ENCODE results near the gene LAMC3. TPM values are rescaled to one million over a fixed set of nuclear protein-coding genes. Genes with fewer than 3 reads are reported as not detected.

The LAMC3 gene
- total and polyA plus RNA-seq, 2 experiments from 2014 or later: not detected

GRCh38 chr9:131045300-131046092 is 36.5 kb downstream of the LAMC3 start:
- Histone ChIP-seq H3K9me3 (ENCODE audit: low read depth) (no peaks in the 10 kb centered on the region), H3K4me2 (ENCODE audit: unreplicated experiment) (no peak overlapping the region), H3K36me3 (ENCODE audit: low read depth) (no peaks in the 10 kb centered on the region), H3K4me1 (ENCODE audit: insufficient read depth) (no peaks in the 10 kb centered on the region), H3K4me3 (no peak overlapping the region), H4K20me1 (ENCODE audit: insufficient read depth) (no peaks in the 10 kb centered on the region), H3K79me2 (ENCODE audit: insufficient read depth) (no peaks in the 10 kb centered on the region), H3K9ac (no peak overlapping the region), H3K27ac (no peak overlapping the region), H3F3A (ENCODE audit: insufficient read depth) (no peaks in the 10 kb centered on the region), H3K27me3 (replicated peaks; ENCODE audit: insufficient read depth) (no peaks in the 10 kb centered on the region), H3K9me2 (ENCODE audit: insufficient read depth) (no peaks in the 10 kb centered on the region), H2AFZ (no peak overlapping the region)
- in situ Hi-C loops (cut with MboI): no loop called here
- peak; percentile 47 for DNase-seq
- TF ChIP-seq EZH2 (IDR thresholded peaks at IDR 0.05; ENCODE audit: insufficient read depth, poor library complexity, severe bottlenecking): no peak
- no peak for TF ChIP-seq EZH2phosphoT487 (IDR thresholded peaks at IDR 0.05; ENCODE audit: insufficient read depth, low read depth)
- 62 to 66% methylated on average over 16 of the region's 16 CpGs for WGBS, 2 experiments (ENCODE audit: low coverage in 1 of 2, low lambda C conversion rate in 2 of 2, missing lambda C conversion rate in 2 of 2)

- in situ Hi-C loops (cut with MboI): no loop called here
- no peaks in the 10 kb centered on the region for H3K4me1 ChIP-seq (ENCODE audit: insufficient read depth)
- H4K20me1 ChIP-seq (ENCODE audit: insufficient read depth): no peaks in the 10 kb centered on the region
- no peaks in the 10 kb centered on the region for H3K9me3 ChIP-seq (ENCODE audit: low read depth)
- no peaks in the 10 kb centered on the region for H3K36me3 ChIP-seq (ENCODE audit: low read depth)
- H3K79me2 ChIP-seq (ENCODE audit: insufficient read depth): no peaks in the 10 kb centered on the region
- H3K4me2 ChIP-seq (ENCODE audit: unreplicated experiment): no peak overlapping the region
- WGBS, 2 experiments (ENCODE audit: low coverage in 1 of 2, low lambda C conversion rate in 2 of 2, missing lambda C conversion rate in 2 of 2): 77 to 79% methylated on average over 3 of the region's 3 CpGs
- H2AFZ ChIP-seq: no peak overlapping the region
- H3K9ac ChIP-seq: no peak overlapping the region
- no peaks in the 10 kb centered on the region for H3F3A ChIP-seq (ENCODE audit: insufficient read depth)
- no peak overlapping the region for H3K27ac ChIP-seq
- no peak for TF ChIP-seq EZH2phosphoT487 (IDR thresholded peaks at IDR 0.05; ENCODE audit: insufficient read depth, low read depth)
- no peak for TF ChIP-seq EZH2 (IDR thresholded peaks at IDR 0.05; ENCODE audit: insufficient read depth, poor library complexity, severe bottlenecking)
- DNase-seq: peak; percentile 34
- no peaks in the 10 kb centered on the region for H3K27me3 ChIP-seq (replicated peaks; ENCODE audit: insufficient read depth)
- H3K9me2 ChIP-seq (ENCODE audit: insufficient read depth): no peaks in the 10 kb centered on the region
- H3K4me3 ChIP-seq: no peak overlapping the region
Measured at GRCh38 chr9:131046093-131046380, 37.1 kb downstream of the LAMC3 start.

- H3K4me3 ChIP-seq: no peak overlapping the region; the same call in 1 of the 2 replicates
- H3K79me2 ChIP-seq (ENCODE audit: insufficient read depth): no peaks in the 10 kb centered on the region
- peak overlapping the region; percentile 49 for H3K4me2 ChIP-seq (ENCODE audit: unreplicated experiment)
- no peaks in the 10 kb centered on the region for H3K27me3 ChIP-seq (replicated peaks; ENCODE audit: insufficient read depth)
- H3K36me3 ChIP-seq (ENCODE audit: low read depth): no peaks in the 10 kb centered on the region
- H3K9me3 ChIP-seq (ENCODE audit: low read depth): no peaks in the 10 kb centered on the region
- 0 out of 2 replicates have a peak overlapping the region, but pooled peaks have one; percentile 27 for H2AFZ ChIP-seq
- peak; percentile 86 for DNase-seq
- H3K9ac ChIP-seq: no peak overlapping the region
- H3K27ac ChIP-seq: no peak overlapping the region
- H3K9me2 ChIP-seq (ENCODE audit: insufficient read depth): no peaks in the 10 kb centered on the region
- WGBS, 2 experiments (ENCODE audit: low coverage in 1 of 2, low lambda C conversion rate in 2 of 2, missing lambda C conversion rate in 2 of 2): 14 to 16% methylated on average over 34 of the region's 35 CpGs
- in situ Hi-C loops (cut with MboI): no loop called here
- H4K20me1 ChIP-seq (ENCODE audit: insufficient read depth): no peaks in the 10 kb centered on the region
- TF ChIP-seq EZH2phosphoT487 (IDR thresholded peaks at IDR 0.05; ENCODE audit: insufficient read depth, low read depth): no peak
- H3F3A ChIP-seq (ENCODE audit: insufficient read depth): no peaks in the 10 kb centered on the region
- H3K4me1 ChIP-seq (ENCODE audit: insufficient read depth): no peaks in the 10 kb centered on the region
Measured at GRCh38 chr9:131046581-131047202, 37.7 kb downstream of the LAMC3 start.

DNA sequence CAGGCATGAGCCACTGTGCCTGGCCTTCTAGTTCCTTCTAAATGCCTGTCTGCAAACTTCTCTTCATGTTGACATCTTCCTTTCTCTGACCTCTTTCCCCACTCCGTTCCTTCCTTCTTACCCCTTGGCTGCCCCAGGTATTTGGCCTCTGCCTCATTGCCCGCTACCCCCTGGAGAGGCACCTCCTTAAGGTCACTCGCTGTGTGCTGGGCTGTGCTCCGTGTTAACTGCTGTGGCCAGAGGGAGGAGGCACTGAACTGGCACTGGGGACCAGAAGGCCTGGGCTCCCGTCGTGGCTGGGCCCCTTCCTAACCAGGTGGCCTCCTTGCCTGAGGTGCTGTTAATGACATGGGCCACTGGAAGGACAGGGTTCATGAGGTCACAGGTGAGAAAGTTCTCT is 39.4 kb downstream of the LAMC3 start:
- Histone ChIP-seq H3F3A (ENCODE audit: insufficient read depth) (no peaks in the 10 kb centered on the region), H3K36me3 (ENCODE audit: low read depth) (no peaks in the 10 kb centered on the region), H3K27me3 (replicated peaks; ENCODE audit: insufficient read depth) (no peaks in the 10 kb centered on the region), H3K4me2 (ENCODE audit: unreplicated experiment) (no peak overlapping the region), H3K27ac (no peak overlapping the region), H3K4me3 (no peak overlapping the region), H4K20me1 (ENCODE audit: insufficient read depth) (no peaks in the 10 kb centered on the region), H2AFZ (no peak overlapping the region), H3K4me1 (ENCODE audit: insufficient read depth) (no peaks in the 10 kb centered on the region), H3K79me2 (ENCODE audit: insufficient read depth) (no peaks in the 10 kb centered on the region), H3K9me2 (ENCODE audit: insufficient read depth) (no peaks in the 10 kb centered on the region), H3K9me3 (ENCODE audit: low read depth) (no peaks in the 10 kb centered on the region), H3K9ac (no peak overlapping the region)
- WGBS, 2 experiments (ENCODE audit: low coverage in 1 of 2, low lambda C conversion rate in 2 of 2, missing lambda C conversion rate in 2 of 2): 67 to 69% methylated on average over 6 of the region's 6 CpGs
- in situ Hi-C loops (cut with MboI): no loop called here
- TF ChIP-seq EZH2phosphoT487 (IDR thresholded peaks at IDR 0.05; ENCODE audit: insufficient read depth, low read depth) (no peak), EZH2 (IDR thresholded peaks at IDR 0.05; ENCODE audit: insufficient read depth, poor library complexity, severe bottlenecking) (no peak)
- no peak for DNase-seq
